GM21515 (cell line): ENCODE data around the gene PARD3B.

Experiments
- ATAC-seq: cut with Tn5 transposase; IDR thresholded peaks from one replicate; pipeline ENCODE4 v1.9.1; 2021; ENCODE audit not compliant: unreplicated experiment

PARD3B gene

DNA sequence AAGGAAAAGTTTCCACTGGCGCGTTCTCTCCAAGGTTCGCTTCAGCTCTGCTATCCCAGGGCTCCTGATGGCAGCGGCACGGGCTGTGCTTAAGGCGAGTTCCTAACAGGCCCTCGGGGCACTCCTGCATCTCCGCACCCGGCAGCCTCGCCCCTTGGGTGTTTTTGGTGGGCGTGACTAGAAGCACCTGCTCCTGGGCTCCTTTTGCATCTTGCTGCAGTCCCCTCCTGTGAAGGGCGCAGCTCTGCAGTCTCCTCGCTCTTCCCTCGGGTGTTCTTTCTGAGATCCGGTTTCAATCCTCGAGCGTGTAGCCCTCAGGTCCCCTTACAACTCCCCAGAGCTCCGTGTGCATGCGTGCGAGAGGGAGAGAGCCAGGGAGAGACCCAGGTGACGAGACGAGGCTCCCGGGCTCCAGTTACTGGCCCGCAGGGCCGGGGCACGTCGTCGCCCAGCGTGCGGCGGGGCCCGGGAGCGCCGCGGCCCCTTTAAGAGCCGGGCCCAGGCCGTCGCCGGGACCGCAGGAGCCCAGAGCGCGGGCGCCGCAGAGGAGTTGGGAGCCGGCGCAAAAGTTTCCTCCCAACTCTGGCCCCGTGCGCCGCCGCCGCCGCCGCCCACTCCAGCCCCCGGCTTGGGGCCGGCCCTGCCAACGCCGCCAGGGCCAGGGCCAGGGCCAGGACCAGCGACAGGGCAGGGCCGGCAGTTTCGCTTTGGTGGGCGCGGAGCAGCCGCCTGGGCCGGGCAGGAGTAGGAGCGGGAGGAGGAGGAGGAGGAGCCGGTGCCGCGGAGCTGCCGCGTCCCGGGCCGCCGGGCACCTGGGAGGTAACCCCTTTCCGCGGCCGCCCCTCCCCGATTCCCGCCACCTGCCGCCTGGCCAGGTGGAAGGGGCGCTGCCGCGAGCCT, at the start of gene PARD3B:
Gene PARD3B, plus strand, starts transcription at position 515 of the 900 bp plus-strand sequence. CDS start 525 bp downstream, outside the sequence.
- ATAC-seq: peak; percentile 75

DNA sequence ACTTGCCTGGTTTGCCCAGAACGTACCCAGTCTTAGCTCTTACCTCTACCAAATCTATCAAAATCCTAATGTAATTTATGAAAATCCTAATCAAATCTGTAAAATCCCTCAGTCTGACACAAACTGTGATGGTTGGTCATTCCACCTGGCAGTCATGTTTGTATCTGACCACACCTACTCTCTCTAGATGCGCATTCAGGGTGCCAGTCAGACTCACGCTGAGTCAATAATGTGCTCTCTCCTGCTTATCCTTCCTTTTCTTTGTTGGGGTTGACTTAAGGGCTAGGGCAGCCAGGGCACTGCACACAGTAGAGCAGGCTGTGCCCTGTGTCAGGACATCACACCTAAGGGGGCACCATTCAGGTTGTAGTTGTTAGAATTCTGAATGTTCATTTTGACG, 48.5 kb upstream of the PARD3B start:
- ATAC-seq: no peak

- ATAC-seq: no peak
These were observed 47.4 kb upstream of the PARD3B start for GRCh38 chr2:204497855-204498254.

DNA sequence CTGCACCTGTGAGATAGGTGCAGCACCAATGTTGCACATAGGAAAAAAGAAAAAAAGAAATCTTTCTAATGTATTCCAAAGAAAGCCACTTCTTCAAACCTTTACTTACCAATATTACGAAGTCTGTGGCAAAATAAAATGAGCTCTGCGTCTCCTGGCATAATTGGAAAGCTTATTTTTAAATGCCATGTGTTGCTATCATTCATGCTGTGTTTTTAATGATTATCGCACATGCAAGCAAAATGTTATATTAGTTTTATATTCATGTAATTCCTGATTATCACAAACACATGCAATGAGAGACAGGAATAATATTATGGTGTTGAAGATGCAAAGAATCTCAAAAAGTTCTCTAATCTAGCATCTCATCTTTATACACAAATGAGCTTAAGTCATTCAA, 47.0 kb upstream of the PARD3B start:
- ATAC-seq: no peak

- ATAC-seq: no peak
These were observed 41.4 kb upstream of the PARD3B start for GRCh38 chr2:204503869-204504268.

GRCh38 chr2:204504594-204504993, 40.7 kb upstream of the PARD3B start:
- ATAC-seq: no peak

- no peak for ATAC-seq
These were observed 39.8 kb upstream of the PARD3B start for GRCh38 chr2:204505488-204505887.

DNA sequence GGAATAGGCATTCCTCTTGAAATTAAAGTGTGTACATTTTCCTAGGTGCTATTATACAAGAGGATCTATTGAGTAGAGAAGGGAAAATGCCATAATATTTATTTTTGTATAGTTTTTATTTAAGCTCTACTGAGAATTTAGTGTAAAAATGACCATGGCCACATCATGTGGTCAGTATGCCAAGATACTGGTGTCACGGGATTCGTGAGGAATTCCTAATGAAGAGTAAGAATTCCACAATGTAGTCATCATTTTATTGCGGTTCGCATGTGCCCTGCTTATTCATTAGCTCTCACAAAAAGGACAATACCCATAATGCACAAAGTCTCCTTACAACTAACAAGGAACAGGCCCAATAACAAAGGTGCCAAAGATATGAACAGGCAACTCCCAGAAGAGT, 39.3 kb upstream of the PARD3B start:
- no peak for ATAC-seq

DNA sequence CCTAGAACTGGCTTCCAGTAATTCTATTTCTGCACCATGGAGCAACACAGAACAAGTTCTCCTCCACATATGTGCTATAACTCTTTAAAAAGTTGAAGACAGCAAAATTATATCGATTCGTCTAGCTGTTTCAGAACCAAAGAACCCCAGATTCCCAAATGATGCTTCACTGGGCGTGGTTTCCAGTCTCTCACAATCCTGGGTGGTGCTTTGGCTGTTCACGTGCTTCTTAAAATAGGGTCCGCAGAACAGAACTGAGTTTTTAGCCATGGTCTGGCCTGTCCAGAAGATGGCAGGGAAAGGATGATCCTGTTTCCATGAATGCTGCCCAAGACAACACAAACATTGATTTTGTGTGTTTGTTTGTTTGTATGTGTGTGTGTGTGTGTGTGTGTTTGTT, 37.6 kb upstream of the PARD3B start:
- no peak for ATAC-seq

- ATAC-seq: no peak
These were observed 34.4 kb upstream of the PARD3B start for GRCh38 chr2:204510709-204511420.

DNA sequence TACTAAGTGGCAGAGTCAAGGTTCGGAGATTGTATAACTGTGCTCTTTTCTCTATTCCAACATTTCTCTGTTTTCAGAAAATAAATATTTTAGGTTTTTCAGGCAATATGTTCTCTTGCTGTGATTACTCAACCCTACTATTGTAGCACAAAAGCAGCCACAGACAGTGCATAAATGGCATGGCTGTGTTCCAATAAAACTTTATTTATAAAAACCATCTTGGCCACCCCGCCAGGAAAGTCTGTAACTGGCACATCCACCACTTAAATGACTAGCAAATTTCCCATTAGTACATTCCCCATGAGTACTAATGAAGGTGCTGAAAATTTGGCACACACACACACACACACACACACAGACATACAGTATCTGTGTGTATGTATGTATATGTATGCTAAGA, 30.8 kb upstream of the PARD3B start:
- ATAC-seq: no peak

- no peak for ATAC-seq
These were observed 29.9 kb upstream of the PARD3B start for GRCh38 chr2:204515416-204515815.

DNA sequence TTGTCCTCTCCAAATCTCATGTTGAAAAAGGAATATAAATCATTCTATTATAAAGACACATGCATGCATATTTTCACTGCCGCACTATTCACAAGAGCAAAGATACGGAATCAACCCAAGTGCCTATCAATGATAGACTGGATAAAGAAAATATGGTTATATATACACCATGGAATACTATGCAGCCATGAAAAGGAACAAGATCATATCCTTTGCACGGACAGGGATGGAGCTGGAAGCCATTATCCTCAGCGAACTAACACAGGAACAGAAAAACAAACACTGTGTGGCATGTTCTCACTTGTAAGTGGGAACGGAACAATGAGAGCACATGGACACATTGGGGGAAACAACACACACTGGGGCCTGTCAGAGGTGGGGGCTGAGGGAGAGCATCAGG, 28.1 kb upstream of the PARD3B start:
- ATAC-seq: no peak

DNA sequence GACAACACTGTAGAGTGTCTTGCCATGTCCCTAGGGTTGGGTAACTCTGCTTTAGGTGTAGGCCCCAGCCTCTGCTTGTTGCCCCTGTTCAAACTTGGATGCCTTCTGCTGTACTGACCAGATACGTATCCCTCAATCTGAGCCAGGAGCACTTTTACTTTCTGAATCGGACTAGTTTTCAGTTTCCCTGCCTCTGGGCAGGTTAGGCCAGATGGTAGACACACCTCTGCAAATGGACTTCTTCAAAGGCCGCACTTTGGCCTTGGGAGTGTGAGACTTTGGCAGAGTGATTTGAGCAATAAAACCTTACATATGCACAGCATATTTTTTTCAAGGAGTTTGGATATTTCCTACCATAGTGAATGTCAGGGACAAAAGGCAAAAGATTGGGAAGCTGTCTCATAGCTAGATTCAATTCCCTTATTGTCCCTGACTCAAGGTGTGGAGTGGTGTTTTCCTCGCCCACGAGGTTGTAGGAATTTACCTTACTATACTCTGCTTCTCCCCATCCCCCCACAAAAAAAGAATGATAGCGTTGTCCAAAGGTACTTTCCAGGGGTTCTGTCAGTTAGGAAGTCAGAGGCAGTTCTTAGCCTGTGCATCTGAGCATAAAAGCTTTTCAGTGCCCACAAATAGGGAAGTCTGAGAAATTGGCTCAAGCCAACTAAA, 15.3 kb upstream of the PARD3B start:
- ATAC-seq: no peak

DNA sequence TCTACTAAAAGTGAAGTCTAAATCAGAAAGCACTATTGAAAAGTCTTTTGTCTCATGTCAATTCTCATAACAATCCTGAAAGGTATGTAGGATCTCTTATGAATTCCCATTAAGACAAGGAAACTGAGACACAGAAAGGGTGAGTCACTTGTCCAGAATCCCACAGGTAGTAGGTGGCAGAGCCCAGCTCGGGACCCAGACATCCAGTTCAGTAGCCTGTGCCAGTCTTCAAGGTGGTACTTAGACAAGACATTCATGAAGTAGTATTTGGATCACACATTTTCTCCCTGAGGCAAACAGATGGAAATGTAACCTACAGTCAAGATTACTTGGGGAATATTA, 14.8 kb upstream of the PARD3B start:
- ATAC-seq: no peak

GRCh38 chr2:204533629-204534370, 11.5 kb upstream of the PARD3B start:
- no peak for ATAC-seq

DNA sequence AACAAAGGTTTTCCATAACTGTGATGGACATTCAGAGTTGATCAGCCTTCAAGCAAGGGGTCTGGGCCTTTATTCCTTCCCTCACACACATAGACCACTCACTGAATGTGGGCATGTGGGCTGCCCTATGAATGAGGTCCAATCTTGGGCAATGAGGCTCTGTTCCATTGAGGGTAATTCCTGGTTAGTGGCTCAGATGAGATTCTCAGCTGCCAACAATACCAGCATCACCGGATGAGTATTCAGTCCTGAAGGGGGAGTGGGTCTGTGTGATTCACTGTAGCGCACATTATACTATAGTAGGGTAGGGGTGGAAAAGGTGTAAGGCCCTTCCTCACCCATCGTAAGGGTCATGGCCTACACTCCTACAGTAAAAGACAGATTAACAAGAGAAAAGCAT, 9.9 kb upstream of the PARD3B start:
- no peak for ATAC-seq

- ATAC-seq: no peak
These were observed 9.5 kb upstream of the PARD3B start for GRCh38 chr2:204535764-204536163.

GRCh38 chr2:204538182-204539018, 6.9 kb upstream of the PARD3B start:
- no peak for ATAC-seq

GRCh38 chr2:204539019-204539385, 6.3 kb upstream of the PARD3B start:
- ATAC-seq: no peak
